GM21717 (cell line): Measurements from ENCODE around the gene SEMA3F.
"Not testable (repeated sequence)": the region's sequence is repeated elsewhere in the genome, so short reads cannot be mapped to it uniquely, and the experiment has no call there.

Experiments used
- ATAC-seq: cut with Tn5 transposase; IDR thresholded peaks from one replicate; pipeline ENCODE4 v1.9.1; 2021; ENCODE audit warnings: mild to moderate bottlenecking, moderate library complexity; ENCODE audit not compliant: unreplicated experiment

The SEMA3F gene

GRCh38 chr3:50210176-50210509 is 55.0 kb downstream of the SEMA3F start:
- no peak for ATAC-seq

GRCh38 chr3:50210510-50211367 is 55.6 kb downstream of the SEMA3F start:
- no peak for ATAC-seq

GRCh38 chr3:50211368-50211717 is 56.2 kb downstream of the SEMA3F start:
- not testable (repeated sequence) for ATAC-seq

- ATAC-seq = no peak
These were observed 56.8 kb downstream of the SEMA3F start for GRCh38 chr3:50211930-50212329.

- ATAC-seq = no peak
These were observed 57.4 kb downstream of the SEMA3F start for GRCh38 chr3:50212502-50212901.

DNA sequence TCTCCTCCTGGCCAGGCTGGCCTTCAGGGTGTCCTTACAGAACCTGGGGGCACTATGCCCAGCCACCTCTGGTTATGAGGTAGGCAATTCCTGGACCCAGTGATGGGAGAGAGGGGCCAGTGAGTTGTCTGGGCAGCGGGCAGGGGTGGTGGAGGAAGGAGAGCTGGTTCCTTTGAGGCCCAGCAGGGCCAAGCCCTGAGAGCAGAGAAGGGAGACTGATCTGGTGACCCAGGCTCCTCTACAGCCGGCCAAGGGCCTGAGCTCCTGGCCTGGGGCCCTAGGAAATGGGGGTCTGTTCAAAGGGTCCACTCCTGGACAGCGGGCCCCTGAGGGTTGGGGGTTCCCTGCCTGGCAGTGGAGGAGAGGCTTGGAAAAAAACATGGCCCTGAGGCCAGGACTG is 57.8 kb downstream of the SEMA3F start:
- no peak for ATAC-seq

DNA sequence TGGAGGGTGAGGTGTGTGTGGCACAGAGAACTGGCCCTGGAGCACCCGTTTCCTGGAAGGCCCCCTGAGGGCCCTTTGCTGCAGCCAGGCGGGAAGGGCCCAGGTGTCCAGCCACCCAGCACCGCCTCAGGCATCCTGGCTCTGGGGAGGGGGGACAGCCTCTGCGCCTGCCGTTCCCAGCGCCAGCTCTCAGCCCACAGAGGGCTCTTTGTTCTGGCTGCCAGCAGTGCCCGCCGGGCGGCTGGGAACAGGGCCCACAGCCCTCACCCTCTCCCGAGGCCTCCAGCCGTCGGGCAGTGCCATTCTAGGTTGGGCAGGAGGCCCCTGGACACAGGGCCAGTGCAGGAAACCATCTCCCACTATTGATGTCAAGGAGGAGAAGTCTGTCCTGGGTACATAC is 58.2 kb downstream of the SEMA3F start:
- ATAC-seq = no peak

- ATAC-seq = no peak
These were observed 59.7 kb downstream of the SEMA3F start for GRCh38 chr3:50214824-50215223.

- no peak for ATAC-seq
These were observed 60.4 kb downstream of the SEMA3F start for GRCh38 chr3:50215529-50215928.

GRCh38 chr3:50217681-50218080 is 62.6 kb downstream of the SEMA3F start:
- ATAC-seq = no peak

DNA sequence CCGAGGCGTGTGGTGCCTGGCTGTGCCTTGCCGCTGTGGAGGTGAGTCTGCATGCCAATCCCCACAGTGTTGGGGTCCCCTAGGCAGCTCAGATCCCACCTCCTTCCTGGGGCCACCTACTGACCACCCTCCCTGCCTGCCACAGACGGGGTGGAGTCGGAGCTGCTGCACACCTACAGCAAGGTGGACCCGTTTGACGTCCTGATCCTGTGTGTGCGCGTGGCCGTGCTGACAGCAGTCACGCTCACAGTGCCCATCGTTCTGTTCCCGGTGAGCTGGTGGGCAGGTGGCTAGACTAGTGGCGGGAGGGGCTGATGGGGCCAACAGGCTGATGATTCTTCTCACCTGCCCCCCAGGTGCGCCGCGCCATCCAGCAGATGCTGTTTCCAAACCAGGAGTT is 63.3 kb downstream of the SEMA3F start:
- no peak for ATAC-seq

DNA sequence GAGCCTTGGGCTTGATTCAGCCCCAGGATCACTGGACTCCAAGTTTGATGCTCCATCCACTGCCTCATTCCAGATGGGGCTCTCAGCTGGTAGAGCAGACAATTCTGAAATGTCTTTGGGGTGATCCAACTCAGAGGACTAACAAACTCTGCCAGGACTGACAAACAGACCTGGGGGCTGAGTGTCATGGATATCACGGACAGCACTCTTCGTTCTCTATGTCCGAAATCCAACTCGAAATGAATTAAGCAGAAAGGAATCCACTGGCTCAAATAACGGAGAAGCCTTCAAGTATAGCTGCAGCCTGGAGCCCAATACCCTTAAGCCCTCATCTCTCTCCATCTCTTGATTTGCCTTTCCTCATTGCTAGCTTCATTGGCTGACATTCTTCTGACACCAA is 64.2 kb downstream of the SEMA3F start:
- ATAC-seq = no peak

DNA sequence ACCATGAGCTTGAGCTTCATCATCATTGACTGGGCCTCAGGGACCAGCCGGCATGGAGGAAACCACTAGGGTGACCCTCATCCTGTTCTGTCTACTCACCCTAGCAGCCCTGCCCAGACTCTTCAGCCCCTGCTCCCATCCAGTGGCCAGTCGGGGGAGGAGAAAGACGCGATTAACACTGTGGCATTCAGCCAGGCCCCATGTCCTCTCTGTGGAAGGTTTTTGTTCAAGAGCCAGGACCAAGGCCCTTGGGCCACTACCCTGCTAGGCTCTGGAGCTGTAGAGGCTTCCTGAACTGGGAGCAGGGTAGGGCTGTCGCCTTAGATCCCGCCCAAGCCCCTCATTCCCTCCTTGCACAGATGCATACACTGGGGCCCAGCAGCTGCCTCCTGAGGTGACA is 65.0 kb downstream of the SEMA3F start:
- ATAC-seq = no peak

- no peak for ATAC-seq
These were observed 65.9 kb downstream of the SEMA3F start for GRCh38 chr3:50221051-50221410.

DNA sequence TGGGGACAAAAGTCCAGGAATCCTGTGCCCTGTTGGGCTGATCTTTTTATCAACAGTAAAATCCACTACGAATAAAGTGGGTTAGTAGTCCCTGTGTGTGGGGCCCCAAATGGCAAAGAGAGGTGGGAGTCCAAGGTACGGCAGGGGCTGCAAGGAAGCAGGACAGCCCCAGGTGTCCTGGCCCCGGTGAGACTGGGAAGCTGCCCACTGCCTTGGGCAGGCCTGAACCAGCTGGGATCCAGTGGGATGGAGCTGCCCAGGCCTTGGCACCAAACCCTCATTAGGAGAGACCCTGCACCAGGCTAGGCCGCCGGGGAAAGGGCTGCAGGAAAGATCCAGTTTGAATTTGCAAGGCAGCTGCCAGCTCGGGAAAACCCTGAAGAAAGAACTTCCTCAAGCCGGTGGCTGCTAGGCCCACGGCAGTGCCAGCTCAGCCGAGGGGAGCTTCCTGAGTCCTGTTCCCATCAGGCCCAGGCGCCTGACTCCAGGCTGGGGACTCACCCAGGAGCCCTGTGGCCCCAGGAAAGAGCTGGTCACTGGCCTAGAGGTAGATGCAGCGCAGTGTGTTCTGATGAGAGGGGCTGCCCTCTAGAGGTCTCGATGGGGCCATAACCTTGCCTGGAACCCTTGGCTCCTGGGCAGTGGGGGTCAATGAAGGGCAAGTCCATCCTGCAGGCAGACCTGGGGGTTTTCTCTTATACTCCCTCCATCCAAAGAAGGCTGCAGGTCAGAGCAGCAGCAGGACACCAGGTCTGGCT is 66.5 kb downstream of the SEMA3F start:
- ATAC-seq = no peak

DNA sequence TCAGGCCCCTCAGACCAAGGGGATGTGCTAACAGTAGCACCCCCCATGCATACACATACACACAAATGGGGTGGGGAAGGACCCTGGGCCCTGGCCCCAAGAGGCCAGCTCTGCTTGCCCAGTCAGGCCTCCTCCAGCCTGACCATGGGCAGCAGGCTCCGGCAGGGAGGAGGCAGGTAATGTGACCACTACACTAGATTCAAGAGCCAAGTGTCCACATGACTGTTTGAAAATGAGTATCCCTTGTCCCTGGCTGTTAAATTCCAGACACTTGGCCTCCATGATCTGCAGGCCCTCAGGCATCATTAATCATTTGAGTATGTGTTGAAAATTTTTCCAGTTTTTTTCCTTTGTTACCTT is 67.0 kb downstream of the SEMA3F start:
- ATAC-seq = no peak

- ATAC-seq = no peak
These were observed 69.5 kb downstream of the SEMA3F start for GRCh38 chr3:50224639-50225038.

DNA sequence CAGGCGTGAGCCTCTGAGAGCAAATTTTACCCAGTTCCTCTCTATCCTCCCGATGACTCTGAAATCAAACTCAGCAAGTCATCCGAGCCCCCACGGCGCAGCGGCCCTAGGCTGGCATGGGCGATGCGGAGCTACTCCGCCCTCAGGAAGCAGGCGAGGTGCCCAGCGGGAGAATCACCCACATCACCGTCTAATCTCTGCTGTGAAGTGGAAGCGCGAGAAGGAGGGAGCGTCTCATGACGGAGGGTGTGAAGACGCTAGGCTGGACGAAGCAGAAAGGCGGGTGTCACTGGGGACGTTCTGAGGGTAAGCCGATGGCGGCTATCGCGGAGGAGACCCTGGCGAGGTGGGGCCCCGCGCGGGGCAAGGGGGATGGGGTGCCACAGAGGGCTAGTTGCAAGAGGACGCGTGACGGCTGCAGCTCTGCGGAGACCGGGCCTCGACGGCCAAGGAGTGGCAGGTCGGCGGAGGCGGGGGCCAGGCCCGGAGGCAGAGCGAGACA is 71.8 kb downstream of the SEMA3F start:
- peak; percentile 9 for ATAC-seq

GRCh38 chr3:50227390-50228183 is 72.5 kb downstream of the SEMA3F start:
- ATAC-seq = peak; percentile 76

DNA sequence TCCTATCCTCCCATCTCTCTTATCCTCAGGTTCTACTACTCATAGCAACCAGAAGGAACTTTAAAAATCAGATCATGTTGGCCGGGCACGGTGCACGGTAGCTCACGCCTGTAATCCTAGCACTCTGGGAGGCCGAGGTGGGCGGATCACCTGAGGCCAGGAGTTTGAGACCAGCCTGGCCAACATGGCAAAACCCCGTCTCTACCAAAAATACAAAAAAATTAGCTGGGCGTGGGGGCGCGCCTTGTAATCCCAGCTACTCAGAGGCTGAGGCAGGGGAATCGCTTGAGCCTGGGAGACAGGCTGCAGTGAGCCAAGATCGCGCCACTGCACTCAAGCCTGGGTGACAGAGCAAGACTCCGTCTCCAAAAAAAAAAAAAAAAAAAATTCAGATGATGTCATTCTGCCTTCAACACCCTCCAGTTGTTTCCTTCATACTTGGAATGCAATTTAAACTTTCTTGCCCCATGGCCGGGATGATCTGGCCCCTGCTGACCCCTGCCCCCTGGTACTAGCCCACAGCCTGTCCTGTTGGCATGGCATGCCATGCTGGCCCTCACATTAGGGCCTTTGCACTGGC is 73.2 kb downstream of the SEMA3F start:
- not testable (repeated sequence) for ATAC-seq

- no peak for ATAC-seq
These were observed 74.4 kb downstream of the SEMA3F start for GRCh38 chr3:50229490-50229889.
